A673 (cell line): ENCODE data around the gene GNAT2. TPM values are rescaled to one million over a fixed set of nuclear protein-coding genes. Genes with fewer than 3 reads are reported as not detected.

ENCODE experiments used
- BruUV-seq: library from RNA; stranded (reverse); fragments of 400-500 nt; replicated peaks from 2 replicates; lab custom pipeline; 2021; lab: Mats Ljungman, UMichigan
- CTCF ChIA-PET: fragments of 300-600 bp; sonication (Branson Sonifier 250); formaldehyde crosslinking; loops from one replicate; lab custom pipeline; 2022; ENCODE audit warnings: antibody characterized with exemption; lab: Charles Lee
- POLR2A ChIA-PET: fragments of 300-600 bp; sonication (Branson Sonifier 250); formaldehyde crosslinking; loops from one replicate; lab custom pipeline; 2022; ENCODE audit warnings: antibody characterized with exemption; ENCODE audit not compliant: low non-redundant PET; lab: Charles Lee
- DNase-seq: peaks from one replicate; pipeline ENCODE4 v3.0.0-alpha.2; 2015; ENCODE audit warnings: low spot score
- H3K27ac ChIP-seq: fragments of 200-600 bp; sonication (generic); 2 replicates; pipeline ENCODE4 v1.5.1; 2016; ENCODE audit warnings: mixed run types, low read depth, mild to moderate bottlenecking, mixed read lengths, antibody characterized with exemption, low read length; ENCODE audit not compliant: poor library complexity, severe bottlenecking
- H3K27me3 ChIP-seq: fragments of 200-600 bp; sonication (generic); replicated peaks from 2 replicates; pipeline ENCODE4 v1.6.1; 2017; ENCODE audit warnings: mixed run types, low read depth, mild to moderate bottlenecking, mixed read lengths, antibody characterized with exemption, low read length; ENCODE audit not compliant: insufficient read depth, poor library complexity
- H3K36me3 ChIP-seq: fragments of 200-600 bp; sonication (generic); 2 replicates; pipeline ENCODE4 v1.6.1; 2016; ENCODE audit warnings: mixed run types, mild to moderate bottlenecking, mixed read lengths, antibody characterized with exemption, low read length; ENCODE audit not compliant: insufficient read depth, poor library complexity, severe bottlenecking
- H3K4me1 ChIP-seq: fragments of 200-600 bp; sonication (generic); 2 replicates; pipeline ENCODE4 v1.6.1; 2017; ENCODE audit warnings: mixed run types, mild to moderate bottlenecking, mixed read lengths, antibody characterized with exemption, low read length; ENCODE audit not compliant: insufficient read depth, poor library complexity, severe bottlenecking
- H3K4me3 ChIP-seq: fragments of 200-600 bp; sonication (generic); 2 replicates; pipeline ENCODE4 v1.5.1; 2016; ENCODE audit warnings: low read depth, mixed run types, mild to moderate bottlenecking, mixed read lengths, low read length; ENCODE audit not compliant: poor library complexity, severe bottlenecking
- H3K9me3 ChIP-seq: fragments of 200-600 bp; sonication (generic); 2 replicates; pipeline ENCODE4 v1.6.1; 2016; ENCODE audit warnings: mixed run types, low read depth, mild to moderate bottlenecking, mixed read lengths, antibody characterized with exemption, low read length; ENCODE audit not compliant: poor library complexity, severe bottlenecking
- EZH2 ChIP-seq: fragments of 200-600 bp; sonication (generic); IDR thresholded peaks from 2 replicates; pipeline ENCODE4 v1.6.1; 2017; ENCODE audit warnings: borderline replicate concordance, low read depth, mild to moderate bottlenecking, mixed read lengths, antibody characterized with exemption, low read length; ENCODE audit not compliant: poor library complexity, severe bottlenecking
- intact Hi-C: fragments of 100-400 bp; cut with micrococcal nuclease; formaldehyde crosslinking; loops from one replicate; pipeline ENCODE4 v1.10.0; 2022; ENCODE audit not compliant: unreplicated experiment
- total RNA-seq: library from RNA; stranded (reverse); gene quantifications from 2 replicates; pipeline ENCODE4 v1.2.3, GENCODE V29; 2021
- TF ChIP-seq, protein P1 (sequence below): fragments of 300-800, 200-600 bp; sonication (generic); conservative IDR thresholded peaks from 2 replicates; pipeline ENCODE4 v1.5.1; 2017; ENCODE audit warnings: low read depth, mild to moderate bottlenecking, antibody characterized with exemption, low read length, moderate library complexity, mixed read lengths

GNAT2 gene
- total RNA-seq, 1 experiment from 2014 or later: not detected

DNA sequence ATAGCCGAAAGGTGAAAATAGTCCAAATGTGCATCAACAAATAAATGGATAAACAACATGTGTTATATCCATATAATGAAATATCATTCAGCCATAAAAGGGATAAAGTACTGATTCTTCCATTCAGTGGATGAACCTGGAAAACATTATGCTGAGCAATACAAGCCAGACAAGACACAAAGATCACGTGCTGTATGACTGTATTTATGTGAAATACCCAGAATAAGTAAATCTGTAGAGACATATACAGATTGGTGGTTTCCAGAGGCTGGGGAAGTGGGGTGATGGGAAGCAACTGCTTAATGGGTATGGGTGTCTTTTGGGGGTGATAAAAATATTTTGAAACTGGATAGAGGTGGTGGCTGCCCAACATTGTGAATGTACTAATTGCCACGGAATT is 23.2 kb upstream of the GNAT2 start:
- H3K27me3 ChIP-seq: no peaks in the 10 kb centered on the region
- BruUV-seq: no TSS peak
- intact Hi-C loops: loop anchor here (5.0 kb wide), 3 partner anchors 95 to 345 kb away; partner anchors contain the start of gene GNAI3
- H3K4me1 ChIP-seq: peaks cover 14% of the 10 kb centered on the region
- ChIA-PET CTCF (no interaction called here), POLR2A (no interaction called here)
- no peak for DNase-seq
- no peaks in the 10 kb centered on the region for H3K9me3 ChIP-seq
- H3K36me3 ChIP-seq: no peaks in the 10 kb centered on the region
- no peak for TF ChIP-seq EZH2
- TF ChIP-seq, protein P1, sequence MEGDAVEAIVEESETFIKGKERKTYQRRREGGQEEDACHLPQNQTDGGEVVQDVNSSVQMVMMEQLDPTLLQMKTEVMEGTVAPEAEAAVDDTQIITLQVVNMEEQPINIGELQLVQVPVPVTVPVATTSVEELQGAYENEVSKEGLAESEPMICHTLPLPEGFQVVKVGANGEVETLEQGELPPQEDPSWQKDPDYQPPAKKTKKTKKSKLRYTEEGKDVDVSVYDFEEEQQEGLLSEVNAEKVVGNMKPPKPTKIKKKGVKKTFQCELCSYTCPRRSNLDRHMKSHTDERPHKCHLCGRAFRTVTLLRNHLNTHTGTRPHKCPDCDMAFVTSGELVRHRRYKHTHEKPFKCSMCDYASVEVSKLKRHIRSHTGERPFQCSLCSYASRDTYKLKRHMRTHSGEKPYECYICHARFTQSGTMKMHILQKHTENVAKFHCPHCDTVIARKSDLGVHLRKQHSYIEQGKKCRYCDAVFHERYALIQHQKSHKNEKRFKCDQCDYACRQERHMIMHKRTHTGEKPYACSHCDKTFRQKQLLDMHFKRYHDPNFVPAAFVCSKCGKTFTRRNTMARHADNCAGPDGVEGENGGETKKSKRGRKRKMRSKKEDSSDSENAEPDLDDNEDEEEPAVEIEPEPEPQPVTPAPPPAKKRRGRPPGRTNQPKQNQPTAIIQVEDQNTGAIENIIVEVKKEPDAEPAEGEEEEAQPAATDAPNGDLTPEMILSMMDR: no peak
- H3K27ac ChIP-seq: no peak overlapping the region
- no peak overlapping the region for H3K4me3 ChIP-seq

DNA sequence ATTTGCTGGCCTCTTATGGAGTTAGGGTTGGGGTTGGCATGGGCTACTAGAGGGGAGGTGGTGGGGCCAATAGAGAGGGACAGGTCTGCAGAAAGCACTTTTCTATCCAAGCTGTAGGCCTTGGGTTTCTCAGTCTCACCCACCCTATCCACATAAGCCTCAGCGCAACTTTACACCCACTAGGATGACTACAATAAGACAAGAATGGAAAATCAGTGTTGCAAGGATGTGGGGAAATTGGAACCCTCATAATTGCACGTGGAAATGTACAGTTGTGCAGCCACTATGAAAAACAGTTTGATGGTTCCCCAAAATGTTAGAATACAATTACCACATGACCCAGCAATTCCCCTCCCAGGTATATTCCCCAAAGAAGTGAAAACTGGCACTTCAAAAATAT is 22.4 kb upstream of the GNAT2 start:
- ChIA-PET POLR2A (no interaction called here), CTCF (interaction anchor here (1.0 to 3.6 kb wide), 4 partner anchors 9 to 133 kb away, joined by 3 to 36 read pairs (median 31); no protein-coding TSS in a partner anchor)
- intact Hi-C loops: loop anchor here (5.0 kb wide), 3 partner anchors 95 to 345 kb away; partner anchors contain the start of gene GNAI3
- no TSS peak for BruUV-seq
- Histone ChIP-seq H3K27ac (no peak overlapping the region), H3K36me3 (no peaks in the 10 kb centered on the region), H3K4me3 (no peak overlapping the region), H3K4me1 (peaks cover 14% of the 10 kb centered on the region), H3K27me3 (no peaks in the 10 kb centered on the region), H3K9me3 (no peaks in the 10 kb centered on the region)
- DNase-seq: no peak
- TF ChIP-seq, protein P1: no peak
- TF ChIP-seq EZH2: no peak

DNA sequence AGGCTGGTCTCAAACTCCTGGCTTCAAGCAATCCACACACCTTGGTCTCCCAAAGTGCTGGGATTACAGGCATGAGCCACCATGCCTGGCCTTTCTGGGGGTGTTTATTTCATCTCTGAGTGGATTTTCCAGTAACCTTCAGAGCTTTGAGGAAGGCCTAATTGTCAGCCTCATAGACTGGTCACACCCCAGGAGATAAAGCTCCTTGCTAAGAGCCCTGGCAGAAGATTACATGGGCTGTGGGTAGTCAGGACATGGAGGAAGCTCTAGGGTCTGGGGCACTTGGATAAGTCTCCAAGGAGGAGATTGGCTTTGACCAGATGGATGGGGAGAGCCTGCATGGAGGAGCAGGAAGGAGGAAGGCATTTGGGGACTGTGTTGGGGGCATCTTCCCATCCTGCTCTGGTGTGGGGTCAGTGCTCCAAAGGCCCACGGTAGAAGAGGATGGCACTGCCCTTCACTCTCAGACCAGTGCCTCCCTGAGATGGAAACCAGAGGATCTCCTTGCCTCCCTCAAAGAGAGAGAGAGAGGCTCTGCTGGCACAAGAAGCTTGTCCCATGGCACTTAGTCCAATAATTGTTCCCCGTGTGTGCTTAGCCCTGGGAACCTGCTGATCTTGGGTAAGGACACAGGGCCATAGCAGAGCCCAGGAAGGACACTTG is 21.8 kb upstream of the GNAT2 start:
- TF ChIP-seq EZH2: no peak
- TF ChIP-seq, protein P1: no peak
- ChIA-PET POLR2A (no interaction called here), CTCF (interaction anchor here (0.7 to 3.6 kb wide), 7 partner anchors 10 to 343 kb away, joined by 3 to 36 read pairs (median 9); partner anchors contain the start of genes AHCYL1 and GSTM1)
- Histone ChIP-seq H3K9me3 (no peaks in the 10 kb centered on the region), H3K4me3 (no peak overlapping the region), H3K27ac (peak overlapping the region; percentile 57), H3K27me3 (no peaks in the 10 kb centered on the region), H3K4me1 (peaks cover 20% of the 10 kb centered on the region), H3K36me3 (no peaks in the 10 kb centered on the region)
- no peak for DNase-seq
- no TSS peak for BruUV-seq
- intact Hi-C loops: loop anchor here (5.0 kb wide), 3 partner anchors 94 to 346 kb away; partner anchors contain the start of gene GNAI3
